GOT3 (cell line): ENCODE data around the gene MOGAT3.
"Not testable (repeated sequence)": the region's sequence is repeated elsewhere in the genome, so short reads cannot be mapped to it uniquely, and the experiment has no call there.

ENCODE experiments used
- DNase-seq: peaks from one replicate; lab custom pipeline; 2025; ENCODE audit warnings: mixed read lengths; lab: John Stamatoyannopoulos, UW

The MOGAT3 gene

DNA sequence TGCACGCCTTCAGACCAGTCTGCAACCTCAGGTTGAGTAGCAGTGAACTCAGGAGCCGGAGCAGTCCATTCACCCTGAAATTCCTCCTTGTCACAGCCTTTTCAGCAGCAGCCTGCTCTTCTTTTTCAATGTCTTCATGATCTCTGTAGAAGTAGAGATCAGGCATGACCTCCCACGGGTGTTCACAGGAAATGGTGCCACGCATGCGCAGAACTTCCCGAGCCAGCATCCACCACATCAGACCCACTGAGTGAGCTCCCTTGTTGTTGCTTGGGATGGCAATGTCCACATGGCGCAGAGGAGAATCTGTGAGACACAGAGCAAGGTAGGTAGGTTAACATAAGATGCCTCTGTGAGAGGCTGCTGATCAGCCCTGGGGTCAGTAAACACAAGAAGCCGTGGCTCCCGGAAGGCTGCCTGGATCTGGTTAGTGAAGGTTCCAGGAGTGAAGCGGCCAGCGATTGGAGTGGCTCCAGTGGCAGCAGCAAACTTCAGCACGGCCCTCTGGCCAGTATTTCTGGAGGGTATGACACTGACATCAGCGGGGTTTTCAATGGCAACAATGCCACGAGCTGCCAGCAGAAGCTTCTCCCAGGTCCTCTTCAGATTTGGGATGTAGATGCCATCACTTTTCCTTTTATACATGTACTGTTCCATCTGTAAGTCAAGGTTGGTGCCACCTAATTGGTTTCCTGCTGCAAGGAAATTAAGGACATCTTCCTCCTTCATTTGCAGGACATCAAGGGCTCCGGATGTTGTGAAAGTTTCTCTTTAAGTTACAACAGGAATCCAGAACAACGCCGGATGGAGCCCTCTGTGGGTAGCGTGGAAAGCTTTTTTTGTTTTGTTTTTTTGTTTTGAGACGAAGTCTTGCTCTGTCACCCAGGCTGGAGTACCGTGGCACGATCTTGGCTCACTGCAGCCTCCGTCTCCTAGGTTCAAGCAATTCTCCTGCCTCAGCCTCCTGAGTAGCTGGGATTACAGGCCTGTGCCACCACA, 3.2 kb upstream of the MOGAT3 start:
- not testable (repeated sequence) for DNase-seq

DNA sequence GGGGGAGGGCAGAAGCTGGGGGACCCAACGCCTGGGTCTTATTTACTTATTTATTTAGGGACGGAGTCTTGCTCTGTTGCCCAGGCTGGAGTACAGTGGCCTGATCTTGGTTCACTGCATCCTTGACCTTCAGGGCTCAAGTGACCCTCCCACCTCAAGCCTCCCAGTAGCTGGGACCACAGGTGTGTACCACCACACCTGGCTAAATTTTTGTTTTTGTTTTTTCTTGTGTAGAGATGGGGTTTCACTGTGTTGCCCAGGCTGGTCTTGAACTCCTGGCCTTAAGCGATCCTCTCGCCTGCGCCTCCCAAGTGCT, 1.7 kb upstream of the MOGAT3 start:
- no peak for DNase-seq

DNA sequence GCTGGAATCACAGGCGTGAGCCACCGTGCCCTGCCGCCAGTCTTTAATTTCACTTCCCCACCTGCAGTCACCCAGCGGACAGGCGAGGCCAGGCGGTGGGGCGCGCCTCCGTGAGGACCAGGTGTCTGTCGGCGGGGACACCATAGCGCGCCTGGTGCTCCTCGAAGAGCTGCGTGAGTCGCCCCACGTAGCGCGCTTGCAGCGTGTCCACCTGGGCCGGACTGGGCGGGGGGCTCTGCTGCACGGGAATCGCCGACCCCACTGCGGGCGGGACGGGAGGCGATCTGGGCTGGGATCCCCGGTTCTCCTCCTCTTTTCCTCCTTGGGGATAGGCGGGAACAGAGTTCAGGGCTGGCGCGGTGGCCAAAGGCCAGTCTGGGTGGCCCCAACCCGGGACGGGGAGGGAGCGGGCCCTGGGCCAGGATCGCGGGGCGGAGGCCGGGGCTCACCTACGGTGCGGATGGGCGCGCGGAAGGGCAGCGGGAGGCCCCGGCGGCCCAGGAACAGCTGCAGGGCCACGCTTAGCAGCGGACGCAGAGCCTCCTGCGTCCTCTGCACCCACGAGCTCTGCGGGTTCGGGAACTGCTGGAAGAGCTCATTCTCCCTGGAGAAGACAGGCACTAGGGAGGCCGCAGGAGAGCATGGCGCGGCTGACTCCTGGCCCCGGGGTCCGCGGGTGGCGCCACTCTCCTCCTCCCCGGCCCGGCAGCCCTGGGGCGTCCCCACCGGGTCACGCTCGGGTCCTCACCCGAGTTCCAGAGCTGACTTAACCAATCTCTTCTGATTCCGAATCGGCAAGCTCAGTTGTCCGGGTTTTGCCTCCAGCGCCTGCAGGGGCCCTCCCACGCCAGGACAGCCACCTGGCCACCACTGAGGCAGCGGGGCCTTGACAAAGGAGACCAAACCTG, 1.1 kb upstream of the MOGAT3 start:
- DNase-seq: no peak

DNA sequence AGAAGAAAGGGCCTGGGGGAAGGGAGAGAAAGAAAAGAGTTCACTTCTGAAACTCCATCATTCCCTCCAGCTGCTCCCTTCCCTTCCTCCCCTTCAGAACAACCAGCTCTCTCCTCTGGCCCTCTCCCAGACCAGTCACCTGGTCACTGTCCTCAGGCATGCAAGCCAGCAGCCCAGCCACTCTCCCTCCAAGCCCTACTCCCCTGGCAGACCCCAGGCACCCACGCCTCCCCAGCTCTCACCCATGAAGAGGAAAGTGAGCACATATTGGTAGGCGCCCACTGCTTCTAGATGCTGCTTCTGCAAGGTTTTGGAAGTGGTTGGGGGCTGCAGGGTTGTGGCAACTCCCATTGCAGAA, 353 bp downstream of the MOGAT3 start:
- no peak for DNase-seq

DNA sequence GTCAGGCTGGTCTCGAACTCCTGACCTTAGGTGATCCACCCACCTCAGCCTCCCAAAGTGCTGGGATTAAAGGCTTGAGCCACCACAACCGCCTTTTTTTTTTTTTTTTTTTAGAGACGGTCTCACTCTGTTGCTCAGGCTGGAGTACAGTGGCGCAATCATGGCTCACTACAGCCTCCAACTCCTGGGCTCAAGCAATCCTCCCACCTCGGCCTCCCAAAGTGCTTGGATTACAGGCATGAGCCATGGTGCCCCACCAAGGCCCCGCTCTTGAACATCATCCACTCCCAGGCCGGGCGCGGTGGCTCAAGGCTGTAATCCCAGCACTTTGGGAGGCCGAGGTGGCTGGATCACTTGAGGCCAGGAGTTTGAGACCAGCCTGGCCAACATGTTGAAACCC, 1.3 kb downstream of the MOGAT3 start:
- DNase-seq: not testable (repeated sequence)

DNA sequence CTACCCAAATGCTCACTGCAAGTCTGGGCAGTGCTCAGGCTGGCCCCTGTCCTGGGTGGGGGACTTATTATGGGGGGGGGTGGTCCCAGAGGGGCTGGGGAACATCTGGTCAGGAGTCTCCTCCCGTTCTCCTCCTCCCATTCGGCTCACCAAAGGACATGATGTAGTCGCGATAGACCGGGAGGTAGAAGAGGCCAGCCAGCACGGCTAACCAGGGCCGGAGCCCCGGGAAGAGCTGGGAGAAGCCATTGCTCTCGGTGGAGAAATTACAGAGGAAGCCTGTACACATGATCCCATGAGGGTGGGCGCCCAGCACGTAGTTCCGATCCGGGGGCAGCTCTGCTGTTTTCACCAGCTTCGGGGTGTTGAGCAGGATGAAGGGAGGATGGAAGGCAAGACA, 2.4 kb downstream of the MOGAT3 start:
- DNase-seq: no peak

DNA sequence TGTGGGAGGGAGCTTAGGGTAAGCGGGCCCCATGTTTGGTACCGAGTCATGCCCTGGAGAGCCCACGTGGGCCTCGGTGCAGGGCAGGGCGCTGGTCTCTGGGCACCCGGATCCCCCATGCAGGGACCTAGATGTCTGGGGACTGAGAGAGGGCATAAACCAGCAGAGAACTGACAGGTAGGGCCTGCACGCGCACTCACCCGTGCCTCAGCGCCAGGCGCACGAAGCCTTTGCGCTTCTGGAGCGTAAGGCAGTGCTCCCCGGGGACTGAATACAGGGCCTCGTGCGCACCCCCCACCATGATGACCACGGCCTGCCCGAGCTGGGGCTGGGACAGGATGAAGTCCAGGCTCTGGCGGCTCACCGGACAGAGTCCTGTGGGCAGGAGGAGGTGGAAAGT, 2.8 kb downstream of the MOGAT3 start:
- no peak for DNase-seq

DNA sequence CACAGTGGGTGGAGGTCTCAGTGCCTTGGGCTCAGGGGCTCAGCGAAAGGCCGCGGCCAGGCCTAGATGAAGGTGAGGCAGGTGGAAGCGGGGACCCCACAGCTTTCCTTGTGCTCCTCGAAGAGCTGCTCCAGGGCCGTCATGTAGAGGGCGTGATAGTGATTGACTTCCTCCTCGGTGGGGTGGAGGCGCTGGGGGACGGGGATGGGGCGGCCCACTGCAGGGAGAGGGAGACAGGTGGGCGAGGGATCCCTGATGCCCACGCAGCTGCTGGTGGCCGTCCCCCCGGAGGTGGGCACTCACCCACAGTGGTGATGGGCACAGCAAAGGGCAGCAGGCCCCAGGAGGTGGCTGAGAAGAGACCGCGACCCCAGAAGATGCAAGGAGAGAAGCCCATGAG, 5.0 kb downstream of the MOGAT3 start:
- no peak for DNase-seq

DNA sequence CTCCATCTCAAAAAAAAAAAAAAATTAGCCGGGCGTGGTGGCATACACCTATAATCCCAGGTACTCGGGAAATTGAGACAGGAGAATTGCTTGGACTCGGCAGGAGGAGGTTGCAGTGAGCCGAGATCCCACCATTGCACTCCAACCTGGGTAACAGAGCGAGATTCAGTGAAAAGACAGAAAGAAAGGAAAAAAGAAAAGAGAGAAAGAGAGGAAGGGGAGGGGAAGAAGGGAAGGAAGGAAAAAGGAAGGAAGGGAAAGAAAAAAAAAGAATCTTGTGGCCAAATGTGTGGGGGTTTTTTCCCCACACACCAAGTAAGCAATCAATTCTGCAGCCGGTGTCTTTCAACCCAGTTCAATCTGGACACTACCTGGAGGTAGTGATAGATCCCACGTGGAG, 11.7 kb downstream of the MOGAT3 start:
- no peak for DNase-seq

DNA sequence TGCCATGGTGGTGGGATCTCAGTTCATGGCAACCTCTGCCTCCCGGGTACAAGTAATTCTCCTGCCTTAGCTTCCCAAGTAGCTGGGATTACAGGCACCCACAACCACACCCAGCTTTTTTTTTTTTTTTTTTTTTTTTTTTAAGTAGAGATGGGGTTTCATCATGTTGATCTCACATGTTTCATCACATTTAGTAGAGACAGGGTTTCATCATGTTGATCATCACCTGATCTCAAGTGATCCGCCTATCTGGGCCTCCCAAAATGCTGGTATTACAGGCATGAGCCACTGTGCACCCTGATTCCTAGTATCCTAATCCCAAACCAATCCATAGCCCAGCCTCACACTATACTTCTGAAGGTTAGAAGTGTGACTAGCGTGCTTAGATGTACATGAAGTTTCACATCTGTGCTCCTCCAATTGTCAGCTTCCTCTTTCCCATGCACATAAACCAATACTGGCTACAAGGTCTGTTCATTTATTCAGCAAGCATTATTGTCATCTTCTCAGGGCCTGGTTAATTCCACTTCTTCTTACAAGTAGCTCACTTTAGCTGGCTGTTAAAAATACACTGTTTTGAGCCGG, 13.9 kb downstream of the MOGAT3 start:
- DNase-seq: no peak

DNA sequence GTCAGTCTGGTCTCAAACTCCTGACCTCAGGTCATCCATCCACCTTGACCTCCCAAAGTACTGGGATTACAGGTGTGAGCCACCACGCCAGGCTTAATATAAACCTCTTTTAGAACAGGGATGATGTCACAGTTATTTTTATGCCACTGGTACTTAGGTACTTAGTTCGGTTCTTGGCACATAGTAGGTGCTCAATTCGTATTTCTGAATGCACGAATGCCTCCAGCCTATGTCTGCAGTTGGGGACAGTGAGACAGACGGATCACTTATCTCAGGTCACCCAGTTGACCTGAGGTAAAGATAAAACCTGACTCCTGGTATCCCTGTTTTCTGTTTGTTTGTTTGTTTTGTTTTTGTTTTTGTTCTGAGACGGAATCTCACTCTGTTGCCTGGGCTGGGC, 14.6 kb downstream of the MOGAT3 start:
- DNase-seq: no peak

DNA sequence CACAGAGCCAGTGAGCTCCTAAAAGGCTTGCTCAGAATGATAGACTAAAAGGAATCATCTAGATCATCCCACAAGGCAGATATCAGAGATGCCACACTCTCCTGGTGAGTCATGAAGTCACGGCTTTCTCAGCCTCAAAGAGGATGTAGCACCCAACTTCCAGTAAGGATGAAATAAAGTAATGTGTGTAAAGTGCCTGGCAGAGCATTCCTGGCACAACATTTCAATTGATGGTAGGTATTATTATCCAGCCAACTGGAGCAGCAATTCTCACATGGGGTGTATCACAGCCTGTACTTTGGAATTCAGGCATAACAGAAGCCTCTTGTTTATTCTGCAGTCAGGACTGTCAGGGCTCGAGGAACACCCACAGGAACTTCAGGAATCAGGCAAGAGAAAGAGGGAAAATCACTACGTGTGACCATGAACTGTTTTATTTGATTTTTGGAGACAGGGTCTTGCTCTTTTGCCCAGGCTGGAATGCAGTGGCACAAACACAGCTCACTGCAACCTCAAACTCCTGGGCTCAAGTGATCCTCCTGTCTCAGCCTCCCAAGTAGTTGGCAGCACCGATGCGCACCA, 15.5 kb downstream of the MOGAT3 start:
- DNase-seq: no peak

DNA sequence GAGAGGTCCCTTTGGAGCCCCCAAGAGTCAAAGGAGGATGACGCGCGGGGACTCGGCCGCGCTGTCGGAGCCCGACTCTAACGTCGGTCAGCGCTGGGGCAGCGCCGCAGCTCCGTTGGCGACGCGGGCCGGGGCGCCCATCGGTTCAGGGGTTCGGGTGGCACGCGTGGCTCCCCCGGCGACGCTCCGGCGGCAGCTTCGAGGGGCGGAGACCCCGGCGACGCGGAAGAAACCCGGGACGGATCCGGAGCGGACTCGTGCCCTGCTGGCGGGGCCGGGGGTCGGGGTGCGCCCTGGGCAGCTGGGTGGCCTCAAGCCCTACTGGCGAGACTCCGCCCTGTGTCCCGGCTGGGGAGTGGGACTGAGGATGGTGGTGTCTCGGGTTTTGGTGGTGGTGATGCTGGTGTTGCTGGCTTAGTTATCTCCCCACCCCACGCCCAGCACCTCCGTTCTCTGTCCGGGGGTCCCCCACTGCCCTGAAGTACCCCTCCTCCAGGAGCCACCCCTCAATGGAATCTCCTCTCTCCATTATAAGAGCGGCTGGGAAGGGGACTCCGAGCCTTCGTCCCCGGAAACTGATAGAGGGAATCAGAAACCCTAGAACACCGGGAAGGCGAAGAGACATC, 20.6 kb downstream of the MOGAT3 start, which contains the start of gene NAT16:
Gene NAT16, minus strand, starts transcription at position 164 of the 626 bp plus-strand sequence. CDS start 5,486 bp downstream, outside the sequence.
- no peak for DNase-seq

DNA sequence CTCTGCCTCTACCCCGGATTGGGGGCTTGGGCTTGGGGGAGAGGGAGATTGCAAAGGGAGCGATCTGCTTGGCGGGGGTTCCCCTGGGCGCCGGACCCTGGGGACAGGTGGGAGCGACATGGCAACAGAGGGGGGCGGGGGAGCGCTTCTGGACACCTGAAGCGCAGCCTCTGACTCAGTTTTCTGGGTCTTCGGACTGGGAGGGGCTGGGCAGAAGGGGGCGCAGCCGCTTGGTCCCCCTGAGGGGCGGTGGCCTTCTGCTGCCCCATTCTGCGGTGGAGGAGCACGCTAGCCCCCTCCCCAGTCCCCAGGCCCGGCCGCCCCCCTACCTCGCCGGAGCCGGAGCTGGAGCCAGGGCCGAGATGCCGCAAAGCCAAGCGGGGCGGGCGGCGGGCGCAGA, 21.1 kb downstream of the MOGAT3 start:
- DNase-seq: no peak

DNA sequence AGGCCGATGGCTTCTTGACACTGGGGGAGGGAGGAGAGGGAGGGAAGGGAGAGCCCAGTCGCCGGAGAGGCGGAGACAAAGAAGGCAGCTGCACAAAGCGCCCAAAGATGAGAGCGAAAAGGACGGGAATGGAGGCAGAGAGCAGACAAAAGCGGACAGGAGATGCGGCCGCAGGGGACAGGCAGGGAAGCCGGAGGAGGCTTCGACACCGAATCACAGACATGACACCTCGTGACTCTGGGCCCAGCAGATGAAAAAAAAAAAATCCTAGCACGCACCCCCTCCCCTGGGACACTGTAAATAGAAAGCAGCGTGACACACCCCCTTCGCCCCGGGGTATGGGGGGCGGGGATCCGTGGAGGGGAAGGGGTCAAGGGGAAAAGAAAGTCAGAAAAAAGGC, 21.7 kb downstream of the MOGAT3 start:
- no peak for DNase-seq

DNA sequence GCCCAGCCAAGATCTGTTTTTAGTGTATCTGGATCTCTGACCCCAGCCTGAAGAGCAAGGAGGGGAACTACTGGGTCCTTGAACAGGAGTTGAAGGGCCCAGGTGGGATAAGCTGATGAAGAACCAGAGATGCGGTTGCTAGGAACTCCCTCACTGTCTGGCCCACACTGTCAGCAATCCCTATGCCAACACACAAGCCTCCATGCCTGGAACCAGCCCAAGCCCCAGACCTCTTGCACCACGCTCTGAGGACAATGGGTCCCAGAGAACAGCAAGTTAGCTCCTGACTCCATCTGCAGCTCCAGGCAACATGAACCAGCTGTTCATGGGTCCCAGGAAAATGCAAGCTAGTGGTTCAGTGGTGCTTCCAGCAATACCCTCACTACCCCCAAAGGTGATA, 23.2 kb downstream of the MOGAT3 start:
- DNase-seq: no peak

DNA sequence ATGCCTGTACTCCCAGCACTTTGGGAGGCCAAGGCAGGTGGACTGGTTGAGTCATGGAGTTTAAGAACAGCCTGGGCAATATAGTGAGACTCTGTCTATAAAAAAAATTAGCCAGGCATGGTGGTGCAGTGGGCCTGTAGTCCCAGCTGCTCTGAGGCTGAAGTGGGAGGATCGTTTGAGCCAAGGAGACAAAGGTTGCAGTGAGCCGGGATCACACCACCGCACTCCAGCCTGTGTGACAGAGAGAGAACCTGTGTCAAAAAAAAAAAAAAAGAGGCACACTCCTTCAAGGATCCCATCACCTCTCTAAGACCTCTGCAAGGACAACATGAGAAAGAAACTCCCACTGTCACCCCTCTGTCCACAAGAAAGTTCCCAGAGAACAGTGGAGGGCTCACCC, 25.2 kb downstream of the MOGAT3 start:
- DNase-seq: no peak

DNA sequence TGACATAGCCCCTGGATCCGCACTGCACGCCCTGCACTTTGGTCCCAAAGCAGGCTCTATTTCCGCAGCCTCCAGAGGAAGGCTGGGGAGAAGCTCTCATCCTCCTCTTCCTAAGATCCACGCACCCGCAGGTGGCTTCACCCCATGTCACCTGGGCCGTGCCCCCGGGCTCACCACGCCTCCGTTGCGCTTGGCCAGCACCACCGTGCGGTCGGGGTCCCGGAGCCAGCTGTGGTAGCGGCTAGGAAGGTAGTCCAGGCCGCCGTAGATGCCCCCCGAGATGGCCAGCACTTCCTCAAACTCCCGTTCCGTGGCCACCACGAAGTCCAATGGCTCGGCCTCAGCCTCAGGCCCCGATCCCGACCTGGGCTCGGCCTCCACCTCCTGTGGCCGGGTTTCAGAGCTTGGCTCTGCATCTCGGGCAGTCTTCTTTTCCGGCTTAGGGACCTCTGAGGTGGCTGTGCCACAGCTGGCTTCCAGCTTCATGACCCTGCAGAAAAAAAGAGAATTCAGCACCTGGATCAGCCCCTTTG, 26.4 kb downstream of the MOGAT3 start:
- DNase-seq: no peak

DNA sequence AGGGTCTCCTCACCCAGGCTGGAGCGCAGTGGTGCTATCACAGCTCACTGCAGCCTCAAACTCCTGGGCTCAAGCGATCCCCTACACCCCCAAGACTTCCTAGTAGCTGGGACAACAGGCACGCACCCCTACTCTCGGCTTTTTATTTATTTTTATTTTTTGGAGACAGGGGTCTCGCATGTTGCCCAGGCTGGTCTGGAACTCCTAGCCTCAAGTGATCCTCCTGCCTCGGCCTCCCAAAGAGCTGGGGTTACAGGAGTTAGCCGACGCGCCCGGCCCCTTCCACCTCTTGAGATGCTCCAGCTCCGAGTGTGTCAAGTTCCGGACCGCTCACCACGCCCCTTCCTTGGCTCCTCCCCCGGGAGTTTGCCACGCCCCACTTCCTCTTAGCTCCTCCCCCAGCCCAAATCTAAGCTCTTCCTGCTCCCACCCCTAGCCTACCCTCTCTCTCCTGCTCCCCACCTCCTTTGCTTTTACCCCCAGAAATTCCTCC, 27.0 kb downstream of the MOGAT3 start:
- DNase-seq: no peak

DNA sequence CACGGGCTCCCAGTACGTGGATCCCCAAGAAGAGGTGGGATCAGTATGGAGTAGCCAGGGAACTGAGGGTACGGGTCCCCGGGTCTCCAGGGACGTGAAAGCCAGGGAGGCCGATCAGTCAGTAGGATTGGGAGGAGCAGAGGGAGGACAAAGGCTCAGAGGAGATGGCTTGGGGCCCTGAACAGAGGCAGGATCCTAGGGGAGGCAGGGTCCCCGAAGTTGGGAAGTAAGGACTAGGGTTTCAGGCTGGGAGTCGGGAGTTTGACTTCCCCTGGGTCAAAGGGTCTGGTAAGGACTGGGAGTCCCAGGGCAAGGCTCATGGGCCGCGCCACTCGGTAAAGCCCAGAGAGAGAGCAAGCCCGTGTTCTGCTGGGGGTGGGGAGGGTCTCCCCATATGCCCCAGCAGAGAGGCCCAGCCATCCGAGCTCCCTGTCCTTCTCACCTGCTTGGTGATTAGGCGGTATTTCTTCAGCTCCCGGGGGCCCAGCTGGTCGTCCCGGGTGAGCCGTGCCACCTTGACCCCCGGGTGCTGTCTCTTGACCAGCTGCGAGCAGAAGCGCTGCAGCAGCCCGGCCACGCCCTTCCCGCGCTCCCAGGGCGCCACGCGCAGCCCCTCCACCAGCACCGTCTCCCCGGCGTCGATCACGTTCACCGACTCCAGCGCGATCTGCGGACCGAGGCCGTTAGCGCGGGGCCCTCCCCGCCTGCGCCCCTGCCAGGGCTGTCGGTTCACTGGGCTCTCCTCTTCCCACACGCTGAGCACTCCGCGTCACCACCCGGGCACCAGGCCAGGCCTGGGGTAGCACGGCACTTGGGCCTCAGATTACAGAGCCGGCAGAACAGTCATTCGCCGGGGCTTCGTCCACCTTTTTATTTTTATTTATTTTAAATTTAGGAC, 27.7 kb downstream of the MOGAT3 start:
- DNase-seq: no peak
